Body of pancreas (tissue), 4 donors: ENCODE results near the gene TMEM150C.

Source experiments
- POLR2A ChIP-seq, 3 donors: fragments of 450-650 bp; IDR thresholded peaks; one replicate each; pipeline ENCODE4 v1.6.1; 2016; ENCODE audit warnings: antibody characterized with exemption in 3 of 3, mild to moderate bottlenecking in 2 of 3
- TF ChIP-seq, protein P1 (sequence below), 7 experiments: fragments of 450-650 bp in 4 of 7; fragments of 200-600 bp in 3 of 7; sonication (generic) in 3 of 7; IDR thresholded peaks; one replicate each; pipeline ENCODE4 v1.5.1; 2016 to 2019; ENCODE audit warnings: antibody characterized with exemption in 7 of 7

DNA sequence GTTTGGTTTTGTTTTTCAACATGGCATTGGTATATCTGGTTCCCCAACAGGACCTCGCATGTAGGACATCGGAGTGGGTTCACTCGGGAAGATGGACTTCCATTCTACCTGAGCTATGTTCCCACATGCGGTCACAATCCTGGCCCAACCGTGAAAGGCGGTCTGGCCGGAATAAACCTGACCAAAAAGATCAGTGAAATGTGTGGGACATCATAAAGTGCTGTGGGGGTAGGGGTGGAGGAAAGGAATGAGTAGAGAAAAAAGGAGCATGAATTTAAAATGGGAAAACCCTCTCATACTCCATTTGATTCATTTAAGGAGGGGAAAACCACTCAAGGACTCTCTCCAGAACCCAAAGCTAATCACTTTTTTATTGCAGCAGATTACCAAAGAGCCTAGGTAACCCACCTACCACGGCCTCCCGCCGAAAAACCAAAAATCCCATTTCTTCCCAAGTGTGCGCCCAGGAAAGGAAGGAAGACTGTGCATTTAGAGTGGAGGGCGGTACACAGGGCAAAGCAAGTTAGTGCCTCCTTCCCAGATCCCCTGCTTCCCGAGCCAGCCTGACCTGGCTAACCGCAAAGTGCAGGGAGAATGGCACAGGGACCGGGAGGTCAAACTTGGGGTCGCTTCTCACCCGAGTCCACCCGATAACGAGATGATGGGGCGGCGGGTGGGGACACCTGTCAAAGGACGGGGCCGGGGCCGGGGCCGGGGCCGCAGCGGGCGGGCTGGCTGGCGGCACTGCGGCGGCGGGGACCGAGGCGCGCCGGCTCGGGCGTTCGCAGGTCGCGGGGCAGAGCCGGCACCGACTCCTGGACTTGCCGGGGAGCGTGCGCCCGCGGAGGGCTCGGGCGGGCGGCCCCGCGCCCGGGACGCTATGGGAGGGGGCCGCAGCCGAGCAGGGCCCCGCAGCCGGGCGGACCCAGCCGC lies 669 bp downstream of the TMEM150C start:
- TF ChIP-seq, protein P1, sequence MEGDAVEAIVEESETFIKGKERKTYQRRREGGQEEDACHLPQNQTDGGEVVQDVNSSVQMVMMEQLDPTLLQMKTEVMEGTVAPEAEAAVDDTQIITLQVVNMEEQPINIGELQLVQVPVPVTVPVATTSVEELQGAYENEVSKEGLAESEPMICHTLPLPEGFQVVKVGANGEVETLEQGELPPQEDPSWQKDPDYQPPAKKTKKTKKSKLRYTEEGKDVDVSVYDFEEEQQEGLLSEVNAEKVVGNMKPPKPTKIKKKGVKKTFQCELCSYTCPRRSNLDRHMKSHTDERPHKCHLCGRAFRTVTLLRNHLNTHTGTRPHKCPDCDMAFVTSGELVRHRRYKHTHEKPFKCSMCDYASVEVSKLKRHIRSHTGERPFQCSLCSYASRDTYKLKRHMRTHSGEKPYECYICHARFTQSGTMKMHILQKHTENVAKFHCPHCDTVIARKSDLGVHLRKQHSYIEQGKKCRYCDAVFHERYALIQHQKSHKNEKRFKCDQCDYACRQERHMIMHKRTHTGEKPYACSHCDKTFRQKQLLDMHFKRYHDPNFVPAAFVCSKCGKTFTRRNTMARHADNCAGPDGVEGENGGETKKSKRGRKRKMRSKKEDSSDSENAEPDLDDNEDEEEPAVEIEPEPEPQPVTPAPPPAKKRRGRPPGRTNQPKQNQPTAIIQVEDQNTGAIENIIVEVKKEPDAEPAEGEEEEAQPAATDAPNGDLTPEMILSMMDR (IDR thresholded peaks at IDR 0.05) = no peak
- no peak for TF ChIP-seq POLR2A (IDR thresholded peaks at IDR 0.05)
